Suprapubic skin (tissue), 4 donors: ENCODE results near the gene C1orf50.

ENCODE experiments used
- POLR2A ChIP-seq, 2 donors: fragments of 450-650 bp; IDR thresholded peaks; one replicate each; pipeline ENCODE4 v1.6.1; 2017; ENCODE audit warnings: antibody characterized with exemption in 2 of 2, mild to moderate bottlenecking in 2 of 2, moderate library complexity in 2 of 2
- POLR2AphosphoS5 ChIP-seq, 3 donors: sonication (generic); formaldehyde crosslinking; IDR thresholded peaks; one replicate each; pipeline ENCODE4 v1.6.1; 2017; ENCODE audit warnings: antibody characterized with exemption in 3 of 3
- TF ChIP-seq, protein P1 (sequence below), 2 donors: fragments of 200-600 bp in 1 of 2; fragments of 450-650 bp in 1 of 2; sonication (generic) in 1 of 2; IDR thresholded peaks; one replicate each; pipeline ENCODE4 v1.5.1; 2016 to 2019; ENCODE audit warnings: antibody characterized with exemption in 2 of 2, mild to moderate bottlenecking in 1 of 2, moderate library complexity in 1 of 2

DNA sequence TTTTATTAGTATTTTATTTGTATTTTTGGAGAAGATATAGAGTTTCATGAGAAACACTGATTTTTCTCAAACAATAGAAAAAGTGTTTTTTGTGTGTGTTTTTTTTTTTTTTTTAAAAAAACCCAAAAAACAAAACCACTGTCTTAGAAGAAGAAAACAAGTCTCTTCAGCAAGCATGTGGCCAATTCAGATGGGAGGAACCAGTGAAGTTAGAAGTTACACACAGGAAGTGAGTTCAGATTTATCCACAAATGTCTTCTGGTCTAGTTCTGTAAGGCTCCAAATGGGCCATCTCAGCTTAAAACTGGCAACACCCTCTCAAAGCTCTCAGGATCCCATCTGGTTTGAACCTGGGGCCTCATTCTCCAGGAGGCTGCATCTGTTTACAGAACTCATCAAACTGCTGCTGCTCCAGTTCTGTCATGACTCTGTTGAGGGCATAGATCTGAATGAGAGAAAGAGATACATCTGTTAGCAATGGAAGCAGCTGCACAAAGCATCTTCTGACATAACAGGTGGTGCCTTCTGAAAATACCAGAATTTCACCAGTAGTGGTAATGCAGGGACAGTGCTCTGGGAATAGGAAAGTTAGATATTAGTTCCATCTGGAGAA is 40.1 kb downstream of the C1orf50 start:
- TF ChIP-seq POLR2AphosphoS5 (IDR thresholded peaks at IDR 0.05): no peak
- TF ChIP-seq, protein P1, sequence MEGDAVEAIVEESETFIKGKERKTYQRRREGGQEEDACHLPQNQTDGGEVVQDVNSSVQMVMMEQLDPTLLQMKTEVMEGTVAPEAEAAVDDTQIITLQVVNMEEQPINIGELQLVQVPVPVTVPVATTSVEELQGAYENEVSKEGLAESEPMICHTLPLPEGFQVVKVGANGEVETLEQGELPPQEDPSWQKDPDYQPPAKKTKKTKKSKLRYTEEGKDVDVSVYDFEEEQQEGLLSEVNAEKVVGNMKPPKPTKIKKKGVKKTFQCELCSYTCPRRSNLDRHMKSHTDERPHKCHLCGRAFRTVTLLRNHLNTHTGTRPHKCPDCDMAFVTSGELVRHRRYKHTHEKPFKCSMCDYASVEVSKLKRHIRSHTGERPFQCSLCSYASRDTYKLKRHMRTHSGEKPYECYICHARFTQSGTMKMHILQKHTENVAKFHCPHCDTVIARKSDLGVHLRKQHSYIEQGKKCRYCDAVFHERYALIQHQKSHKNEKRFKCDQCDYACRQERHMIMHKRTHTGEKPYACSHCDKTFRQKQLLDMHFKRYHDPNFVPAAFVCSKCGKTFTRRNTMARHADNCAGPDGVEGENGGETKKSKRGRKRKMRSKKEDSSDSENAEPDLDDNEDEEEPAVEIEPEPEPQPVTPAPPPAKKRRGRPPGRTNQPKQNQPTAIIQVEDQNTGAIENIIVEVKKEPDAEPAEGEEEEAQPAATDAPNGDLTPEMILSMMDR (IDR thresholded peaks at IDR 0.05): no peak
- TF ChIP-seq POLR2A (IDR thresholded peaks at IDR 0.05): no peak
